GM21723 (cell line): ENCODE data around the gene MGA.
A peak's percentile ranks its signal among the peaks of the same experiment; 100 is the strongest.

Experiments used
- ATAC-seq: cut with Tn5 transposase; IDR thresholded peaks from one replicate; pipeline ENCODE4 v1.9.1; 2021; ENCODE audit warnings: mild to moderate bottlenecking, moderate library complexity; ENCODE audit not compliant: unreplicated experiment

MGA gene

DNA sequence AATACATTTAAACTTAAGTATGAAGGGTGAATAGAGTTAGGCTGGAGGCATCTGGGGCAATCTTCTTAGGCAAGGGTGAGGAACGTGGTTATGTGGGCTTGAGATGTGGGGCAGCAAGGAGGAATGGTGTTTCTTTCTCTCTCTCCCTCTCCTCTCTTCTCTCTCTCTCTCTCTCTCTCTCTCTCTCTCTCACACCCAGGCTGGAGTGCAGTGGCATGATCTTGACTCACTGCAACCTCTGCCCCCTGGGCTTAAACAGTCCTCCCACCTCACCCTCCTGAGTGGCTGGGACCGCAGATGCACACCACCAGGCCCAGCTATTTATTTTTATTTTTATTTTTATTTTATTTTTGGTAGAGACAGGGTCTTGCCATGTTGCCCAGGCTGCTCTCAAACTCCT, 4.0 kb upstream of the MGA start:
- no peak for ATAC-seq

DNA sequence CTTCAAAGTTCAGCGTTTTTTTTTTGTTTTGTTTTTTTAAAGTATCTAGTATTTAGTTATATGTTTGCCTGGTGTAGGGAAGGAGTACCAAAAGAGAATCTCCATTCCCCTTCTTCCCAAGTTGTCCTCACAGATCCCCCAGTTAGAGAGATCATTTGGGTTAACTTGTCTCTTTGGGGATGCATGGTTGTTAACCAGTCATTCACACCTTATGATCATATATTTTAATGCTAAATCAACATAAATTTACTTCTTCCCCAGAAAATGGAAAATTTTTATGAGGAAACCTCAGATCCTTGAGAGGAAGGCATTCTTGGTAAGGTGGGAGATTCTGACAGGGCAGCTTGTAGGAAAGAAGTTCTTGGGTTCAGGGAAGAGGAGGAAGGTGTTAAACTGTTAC, 1.5 kb upstream of the MGA start:
- no peak for ATAC-seq

DNA sequence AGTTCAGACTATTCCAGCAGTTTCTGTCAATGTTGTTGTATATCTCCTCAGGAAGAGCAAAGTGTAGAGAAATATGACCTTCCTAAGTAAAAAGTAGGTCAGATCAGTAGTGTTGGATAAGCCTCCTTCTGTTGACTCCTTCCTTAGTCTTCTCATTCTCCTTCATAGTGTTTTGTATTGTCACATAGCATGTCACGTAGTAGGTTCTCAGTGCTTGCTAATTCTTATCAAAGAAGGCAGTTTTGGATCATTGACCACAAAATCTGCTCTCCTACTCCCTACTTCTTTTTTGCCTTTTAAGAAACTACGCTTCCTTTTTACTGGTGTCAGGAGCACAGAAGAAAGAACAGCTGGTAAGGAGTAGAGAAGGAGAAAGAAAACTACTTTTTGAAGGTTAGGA, 1.0 kb upstream of the MGA start:
- ATAC-seq: no peak

DNA sequence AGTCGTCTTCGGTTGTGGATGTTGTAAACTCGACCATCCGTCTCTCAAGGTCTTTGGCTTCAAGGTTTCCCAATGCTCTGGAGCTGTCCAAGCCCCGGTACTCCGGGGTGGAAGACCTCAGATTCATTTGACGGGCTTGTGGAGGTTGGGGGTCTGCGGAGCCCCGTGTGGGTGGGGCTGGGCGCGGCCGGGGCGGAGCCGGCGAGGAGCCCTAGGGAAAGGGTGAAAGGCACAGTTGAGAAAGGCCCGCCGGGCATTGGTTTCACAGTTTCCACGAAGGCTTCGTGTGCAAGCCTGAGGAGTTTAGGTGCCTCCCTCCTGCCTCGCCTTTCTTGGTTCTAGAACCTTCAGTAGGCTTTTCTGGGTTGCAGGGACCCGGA, 360 bp upstream of the MGA start:
- ATAC-seq: peak; percentile 9

DNA sequence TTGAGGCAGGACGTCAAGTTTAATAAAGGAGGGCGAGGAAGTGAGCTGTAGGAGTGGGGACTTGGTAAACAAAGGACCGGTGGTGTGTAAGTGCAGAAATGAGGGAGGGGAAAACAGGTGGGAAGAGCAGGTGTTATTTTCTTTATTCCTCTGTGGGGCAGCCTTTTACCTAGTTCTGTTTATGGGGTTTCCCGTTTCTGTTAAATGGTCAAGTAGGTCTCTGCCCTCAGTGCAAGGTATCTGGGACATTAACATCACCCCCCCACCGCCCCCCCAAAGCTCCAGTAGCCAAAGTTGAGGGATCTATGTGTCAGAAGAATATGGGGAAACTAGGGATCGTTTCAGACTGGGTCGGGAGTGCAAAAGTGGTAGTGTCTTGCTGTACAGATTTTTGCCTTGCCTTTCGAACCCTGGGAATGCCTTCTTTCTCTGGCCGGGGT, 893 bp downstream of the MGA start:
- no peak for ATAC-seq

DNA sequence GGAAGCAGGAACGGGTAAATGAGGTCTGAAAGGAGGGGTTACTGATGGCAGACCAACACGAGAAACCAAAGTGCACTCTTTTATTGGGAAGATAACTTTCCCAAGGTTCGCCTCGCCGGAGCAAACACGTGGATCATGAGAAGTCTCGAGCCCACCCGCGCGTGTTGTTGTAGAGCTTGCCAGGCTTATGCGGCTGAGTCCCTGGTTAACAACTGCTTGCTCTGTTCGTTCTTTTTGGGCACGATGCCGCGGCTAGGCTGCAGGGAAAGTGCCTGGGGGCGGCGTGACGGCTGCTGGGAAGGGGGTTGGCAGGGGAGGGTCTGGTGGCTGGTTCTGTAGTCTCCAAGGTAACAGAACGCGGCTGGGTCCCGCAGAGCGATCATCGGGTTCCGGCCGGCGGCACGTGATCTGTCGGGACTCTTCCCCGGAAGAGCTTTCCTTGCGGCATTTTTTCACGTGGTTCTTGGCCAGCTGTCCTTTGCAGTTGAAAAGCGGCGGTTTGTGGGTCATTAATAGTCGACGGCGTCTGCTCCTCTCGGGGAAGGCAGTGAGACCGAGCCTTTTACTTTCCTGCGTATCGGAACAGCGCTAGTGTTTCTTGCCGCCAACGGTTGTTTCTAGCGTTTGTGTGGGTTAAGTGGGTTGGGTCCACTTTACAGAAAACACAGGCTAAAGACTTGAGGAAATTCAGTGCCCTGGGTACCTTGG, 1.5 kb downstream of the MGA start:
- ATAC-seq: no peak

DNA sequence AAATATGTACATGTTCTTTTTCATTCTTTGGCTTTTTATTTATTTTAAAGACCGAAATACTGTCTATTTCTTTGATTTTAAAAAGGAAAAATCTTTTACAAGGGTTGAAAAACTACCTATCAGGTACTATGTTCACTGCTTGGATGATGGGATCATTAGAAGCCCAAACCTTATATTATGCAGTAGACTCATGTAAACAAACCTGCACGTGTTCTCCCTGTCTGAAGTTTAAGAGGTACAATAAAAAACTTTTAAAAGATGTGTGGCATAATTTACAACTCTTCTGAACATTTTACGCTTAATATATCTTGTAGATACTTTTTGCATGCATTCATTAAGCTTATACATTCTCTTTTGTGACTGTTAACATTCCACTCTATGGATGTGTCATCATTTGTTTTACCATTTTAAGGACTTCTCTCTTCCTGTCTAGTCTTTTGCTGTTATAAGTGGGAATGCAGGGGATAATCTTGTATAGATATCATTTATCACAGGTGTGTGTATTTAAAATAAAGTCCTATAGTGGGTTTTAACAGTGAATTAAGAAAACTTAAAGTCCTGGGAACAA, 6.2 kb downstream of the MGA start:
- no peak for ATAC-seq

DNA sequence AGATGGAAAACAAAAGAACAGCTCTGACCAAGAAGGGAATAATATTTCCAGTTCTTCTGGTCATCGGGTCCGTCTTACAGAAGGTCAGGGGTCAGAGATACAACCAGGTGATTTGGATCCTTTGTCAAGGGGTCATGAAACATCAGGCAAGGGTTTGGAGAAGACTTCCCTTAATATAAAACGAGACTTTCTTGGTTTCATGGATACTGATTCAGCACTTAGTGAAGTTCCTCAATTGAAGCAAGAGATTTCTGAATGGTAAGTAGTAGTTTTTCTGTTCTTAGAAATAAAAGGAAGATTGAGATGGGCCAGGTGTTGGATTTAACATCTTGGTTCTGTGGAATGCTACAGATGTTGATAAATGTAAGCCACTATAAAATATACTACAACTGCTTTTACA, 9.5 kb downstream of the MGA start:
- ATAC-seq: no peak

DNA sequence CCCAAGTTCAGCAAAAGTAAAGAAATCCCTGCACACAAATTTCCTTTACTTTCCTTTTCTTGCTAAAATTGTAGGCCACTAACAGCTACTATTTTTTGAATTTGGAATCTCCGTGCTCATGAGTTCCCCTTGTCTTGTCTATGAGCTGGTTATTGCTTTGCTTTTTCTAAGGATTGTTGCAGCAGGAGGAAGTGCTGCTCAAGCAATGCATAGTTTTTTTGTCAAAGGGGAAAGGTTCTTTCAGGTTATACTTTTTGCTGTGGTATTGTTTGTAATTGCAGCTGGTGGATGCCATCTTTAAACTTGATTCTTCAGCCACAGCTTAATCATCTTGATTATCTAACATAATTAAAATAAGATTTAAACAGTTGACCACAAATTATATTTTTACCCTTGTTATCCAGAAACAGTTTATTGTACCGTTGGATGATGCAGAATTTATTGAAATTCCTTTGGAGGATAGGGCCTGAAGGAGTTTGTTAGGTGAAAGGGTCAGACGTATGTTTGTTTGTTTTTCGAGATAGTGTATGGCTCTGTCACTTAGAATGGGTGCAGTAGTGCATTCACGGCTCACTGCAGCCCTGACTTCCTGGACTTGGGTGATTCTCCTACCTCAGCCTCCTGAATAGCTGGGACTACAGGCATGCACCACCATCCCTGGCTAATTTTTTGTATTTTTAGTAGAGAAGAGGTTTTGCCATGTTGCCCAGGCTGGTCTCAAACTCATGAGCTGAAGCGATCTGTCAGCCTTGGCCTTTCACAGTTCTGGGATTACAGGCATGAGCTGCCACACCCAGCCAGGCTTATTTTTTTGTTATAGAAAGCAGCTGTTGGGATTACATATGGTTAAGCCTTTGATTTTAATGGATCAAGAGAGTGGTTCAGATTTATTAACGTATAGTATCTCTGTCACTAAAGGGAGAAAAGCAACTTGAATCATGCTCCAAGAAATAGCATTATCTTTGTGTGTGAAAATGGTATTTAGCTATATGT, 11.7 kb downstream of the MGA start:
- ATAC-seq: no peak

DNA sequence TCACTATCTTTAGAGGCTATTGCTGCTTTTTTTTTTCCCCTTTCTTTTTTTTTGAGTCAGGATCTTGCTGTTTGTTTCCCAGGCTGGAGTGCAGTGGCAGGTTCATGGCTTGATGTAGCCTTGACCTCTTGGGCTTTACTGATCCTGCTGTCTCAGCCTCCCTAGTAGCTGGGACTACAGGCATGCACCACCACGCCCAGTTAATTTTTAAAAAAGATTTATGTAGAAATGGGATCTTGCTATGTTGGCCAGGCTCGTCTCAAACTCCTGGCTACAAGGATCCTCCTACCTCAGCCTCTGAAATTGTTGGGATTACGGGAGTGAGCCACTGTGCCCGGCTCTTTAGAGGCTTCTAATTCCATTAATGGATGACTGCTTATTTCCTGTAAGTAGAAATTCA, 15.1 kb downstream of the MGA start:
- no peak for ATAC-seq

DNA sequence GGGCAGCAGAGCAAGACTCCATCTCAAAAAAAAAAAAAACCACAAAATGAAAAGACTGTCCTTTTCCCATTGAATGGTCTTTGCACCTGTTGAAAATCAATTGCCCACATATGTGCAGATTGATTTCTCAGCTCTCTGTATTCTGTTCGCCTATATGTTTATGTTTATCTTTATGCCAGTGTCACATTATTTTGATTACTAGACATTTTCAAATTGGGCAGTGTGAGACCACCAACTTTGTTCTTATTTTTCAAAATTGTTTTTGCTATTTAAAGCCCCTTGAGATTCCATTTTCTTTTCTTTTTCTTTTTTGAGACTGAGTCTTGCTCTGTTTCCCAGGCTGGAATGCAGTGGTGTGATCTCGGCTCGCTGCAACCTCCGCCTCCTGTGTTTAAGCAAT, 18.5 kb downstream of the MGA start:
- no peak for ATAC-seq

DNA sequence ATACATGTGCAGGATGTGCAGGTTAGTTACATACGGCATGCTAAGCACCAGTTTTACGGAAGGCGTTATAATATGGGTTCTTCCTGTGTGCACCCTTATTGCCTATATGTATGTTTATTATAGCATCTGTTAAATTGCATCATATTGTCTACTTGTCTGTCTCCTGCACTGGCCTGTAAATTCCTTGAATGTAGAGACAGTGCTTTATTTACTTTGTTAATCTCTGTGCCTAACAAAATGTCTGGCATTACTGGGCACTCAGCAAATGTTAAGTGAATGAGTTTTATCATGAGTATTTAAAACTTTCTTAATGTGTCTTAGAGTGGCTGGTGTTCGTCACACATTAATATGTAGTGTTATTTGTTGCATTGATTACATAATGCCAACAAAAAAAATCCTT, 23.8 kb downstream of the MGA start:
- no peak for ATAC-seq

DNA sequence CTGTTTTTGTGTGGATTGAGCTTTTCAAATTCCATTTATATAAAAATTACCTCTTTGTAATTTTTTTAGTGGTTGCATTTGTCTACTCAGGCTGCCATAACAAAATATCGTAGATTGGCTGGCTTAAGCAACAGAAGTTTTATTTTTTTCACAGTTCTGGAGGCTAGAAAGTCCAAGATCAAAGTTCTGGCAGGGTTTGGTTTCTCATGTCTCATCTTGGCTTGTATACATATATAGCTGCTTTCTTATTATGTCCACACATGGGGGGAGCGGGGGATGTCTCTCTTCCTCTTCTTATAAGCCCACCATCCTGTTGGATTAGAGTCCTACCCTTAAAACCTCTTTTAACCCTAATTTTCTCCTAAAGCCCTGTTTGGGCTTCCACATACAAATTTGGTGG, 28.5 kb downstream of the MGA start:
- ATAC-seq: no peak

DNA sequence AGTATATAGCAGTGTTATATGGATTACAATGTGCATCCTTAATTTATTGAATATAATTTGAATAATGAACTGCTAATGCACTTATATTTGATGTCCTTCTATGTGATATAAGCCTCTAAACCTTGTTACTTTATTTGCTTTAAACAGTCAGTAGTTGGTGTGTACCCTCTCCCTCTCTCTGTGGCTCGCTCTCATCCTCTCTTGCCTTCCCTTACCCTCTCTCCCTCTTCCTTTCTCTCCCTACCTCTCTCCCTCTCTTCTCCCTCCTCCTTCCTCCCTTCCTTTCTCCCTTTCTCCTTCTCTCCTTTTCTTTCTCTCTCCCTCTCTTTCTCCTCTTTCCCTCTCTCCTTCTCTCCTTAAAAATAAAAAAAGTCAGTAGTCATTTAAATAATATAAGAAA, 28.9 kb downstream of the MGA start:
- no peak for ATAC-seq

DNA sequence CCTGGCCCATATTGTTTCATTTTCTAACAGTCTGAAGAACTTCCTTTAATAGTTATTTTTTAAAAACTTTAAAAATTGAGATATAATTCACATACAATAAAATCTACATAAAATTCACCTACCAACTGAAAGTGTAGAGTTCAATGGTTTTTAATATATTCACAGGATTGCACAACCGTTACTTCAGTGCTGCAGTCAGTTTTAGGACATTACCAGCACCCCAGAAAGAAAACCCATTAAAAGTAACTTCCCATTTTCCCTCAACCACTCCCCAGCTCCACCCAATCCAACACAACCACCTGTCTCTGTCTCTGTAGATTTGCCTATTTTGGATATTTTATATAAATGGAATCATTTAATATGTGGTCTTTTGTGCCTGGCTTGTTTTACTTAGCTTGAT, 29.6 kb downstream of the MGA start:
- no peak for ATAC-seq

DNA sequence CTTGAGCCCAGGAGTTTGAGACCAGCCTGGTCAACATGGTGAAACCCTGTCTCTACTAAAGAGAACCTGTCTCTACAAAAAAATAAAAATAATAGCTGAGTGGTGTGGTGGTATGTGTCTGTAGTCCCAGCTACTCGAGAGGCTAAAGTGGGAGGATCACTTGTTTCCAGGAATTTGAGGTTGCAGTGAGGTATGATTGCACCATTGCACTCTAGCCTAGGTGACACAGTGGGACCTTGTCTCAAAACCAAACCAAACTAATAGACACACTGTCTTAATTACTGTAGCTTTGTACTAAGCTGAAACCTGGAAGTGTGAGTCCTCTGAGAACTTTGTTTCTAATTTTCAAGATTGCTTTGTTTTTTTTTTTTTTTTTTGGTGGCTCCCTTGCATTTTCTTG, 30.4 kb downstream of the MGA start:
- no peak for ATAC-seq

DNA sequence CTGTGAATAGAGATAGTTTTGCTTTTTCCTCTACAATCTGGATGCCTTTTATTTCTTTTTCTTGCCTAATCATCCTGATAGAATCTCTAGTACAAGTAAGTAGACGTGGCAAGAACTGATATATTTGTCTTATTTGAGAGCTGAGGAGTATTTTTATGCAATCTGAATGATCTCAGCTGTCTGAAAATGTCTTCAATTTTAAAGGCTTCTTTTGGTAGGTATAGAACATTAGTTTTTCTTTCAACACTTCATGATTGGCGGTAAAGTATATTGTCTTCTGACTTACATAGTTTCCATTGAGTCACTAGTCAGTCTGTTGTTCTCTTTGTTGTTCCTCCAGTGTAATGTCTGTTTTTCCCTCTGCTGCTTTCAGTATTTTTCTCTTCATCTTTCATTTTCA, 31.3 kb downstream of the MGA start:
- ATAC-seq: no peak

DNA sequence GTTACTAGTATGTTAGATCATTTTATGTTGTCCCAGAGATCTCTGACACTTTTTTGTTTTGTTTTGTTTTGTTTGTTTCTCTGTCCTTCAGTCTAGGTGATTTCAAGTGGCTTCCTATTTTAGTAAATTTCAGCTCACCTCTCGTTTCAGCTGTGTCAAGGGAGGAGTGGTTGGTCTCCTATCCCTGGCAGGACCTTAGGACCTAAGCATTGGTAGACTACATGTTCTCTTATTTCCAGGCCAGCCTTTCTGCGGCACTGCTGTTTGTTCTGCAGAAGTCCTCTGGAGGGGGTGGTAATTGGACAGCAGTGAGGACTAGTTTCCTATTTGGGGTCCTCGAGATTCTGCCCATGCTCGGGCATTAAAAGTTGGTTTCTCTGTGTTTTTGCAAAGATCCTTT, 31.8 kb downstream of the MGA start:
- ATAC-seq: no peak

DNA sequence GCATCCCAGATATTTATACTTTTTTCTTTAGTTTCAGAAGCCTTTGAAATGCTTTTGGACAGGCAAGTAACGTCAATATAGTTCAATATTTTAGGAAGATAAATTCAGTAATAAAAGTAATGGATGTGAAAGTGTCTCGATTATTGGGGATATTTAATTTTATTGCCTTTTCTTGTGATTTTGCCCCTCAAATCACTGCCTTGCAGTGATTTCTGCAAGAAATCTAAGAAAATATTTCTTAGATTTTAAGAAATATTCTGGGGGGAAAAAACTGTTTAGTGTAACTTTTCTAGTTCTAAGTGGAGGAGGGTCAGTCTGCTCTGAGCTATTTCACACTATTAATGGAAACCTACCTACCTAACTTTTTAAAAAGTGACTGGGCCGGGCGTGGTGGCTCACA, 33.6 kb downstream of the MGA start:
- no peak for ATAC-seq

DNA sequence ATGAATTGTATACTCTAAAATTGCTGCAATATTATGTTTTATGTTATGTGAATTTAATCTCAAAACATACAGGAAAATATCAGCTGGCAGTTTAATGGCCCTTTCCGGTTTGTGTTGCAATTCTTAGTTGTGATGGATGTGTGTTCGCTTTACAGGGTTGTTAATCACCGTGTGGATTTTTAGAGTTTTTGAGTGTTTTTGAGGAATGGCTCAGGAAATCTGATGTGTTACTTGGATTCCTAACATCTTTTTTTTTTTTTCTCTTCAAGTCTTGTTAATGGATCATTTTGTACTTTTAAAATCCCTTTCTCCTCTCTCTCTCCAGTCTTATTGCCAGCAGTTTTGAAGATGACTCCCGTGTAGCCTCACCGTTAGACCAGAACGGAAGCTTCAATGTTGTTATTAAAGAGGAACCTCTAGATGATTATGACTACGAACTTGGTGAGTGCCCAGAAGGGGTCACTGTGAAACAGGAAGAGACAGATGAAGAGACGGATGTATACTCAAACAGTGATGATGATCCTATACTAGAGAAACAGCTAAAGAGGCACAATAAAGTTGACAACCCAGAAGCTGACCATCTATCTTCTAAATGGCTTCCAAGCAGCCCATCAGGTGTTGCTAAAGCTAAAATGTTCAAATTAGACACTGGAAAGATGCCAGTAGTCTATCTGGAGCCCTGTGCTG, 35.7 kb downstream of the MGA start:
- peak; percentile 85 for ATAC-seq

DNA sequence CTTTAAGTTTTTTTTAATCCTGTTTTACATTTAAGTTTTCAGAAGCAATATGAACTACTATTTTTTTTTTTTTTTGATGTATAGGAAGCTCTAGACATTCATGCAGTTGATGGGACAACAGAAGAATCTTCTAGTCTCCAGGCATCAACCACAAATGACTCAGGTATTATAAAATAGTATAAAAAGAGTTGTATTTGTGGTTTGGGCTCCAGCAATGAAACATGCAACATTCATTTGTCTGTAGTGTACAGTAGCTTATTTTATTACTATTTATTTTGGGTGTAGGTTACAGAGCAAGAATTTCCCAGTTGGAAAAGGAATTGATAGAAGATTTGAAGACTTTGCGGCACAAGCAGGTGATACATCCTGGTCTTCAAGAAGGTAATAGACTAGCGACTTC, 38.6 kb downstream of the MGA start:
- ATAC-seq: no peak
